Tibial nerve (tissue), 4 donors: ENCODE data around the gene LMF1.

Experiments
- EP300 ChIP-seq, 2 donors: sonication (generic); formaldehyde crosslinking; IDR thresholded peaks; one replicate each; pipeline ENCODE4 v1.6.1; 2017; ENCODE audit warnings: antibody characterized with exemption in 2 of 2, mild to moderate bottlenecking in 1 of 2
- TF ChIP-seq, protein P1 (sequence below), 5 experiments: fragments of 200-600 bp in 3 of 5; fragments of 450-650 bp in 2 of 5; sonication (generic) in 3 of 5; IDR thresholded peaks; one replicate each; pipeline ENCODE4 v1.5.1; 2016 to 2019; ENCODE audit warnings: antibody characterized with exemption in 5 of 5, mild to moderate bottlenecking in 3 of 5, moderate library complexity in 2 of 5

DNA sequence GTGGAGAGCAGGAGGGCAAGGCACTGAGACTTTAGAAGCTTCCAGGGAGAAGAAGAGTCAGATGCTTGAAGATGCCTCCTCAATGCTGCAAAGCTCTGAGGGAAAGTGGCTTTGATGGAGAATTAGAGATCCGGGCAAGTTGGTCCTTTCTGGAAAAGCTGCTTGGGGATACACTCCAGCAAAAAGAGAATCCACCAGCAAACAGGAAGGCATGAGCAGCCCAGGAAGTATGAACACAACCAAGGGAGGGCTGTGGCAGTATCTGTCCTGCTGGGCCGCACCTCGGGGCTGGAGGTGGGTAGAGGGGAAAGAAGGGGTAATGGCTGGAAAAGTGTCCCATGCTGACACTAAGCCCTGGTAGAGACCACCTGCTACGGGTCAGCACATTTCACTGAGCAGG lies 5.3 kb downstream of the LMF1 start:
- TF ChIP-seq, protein P1, sequence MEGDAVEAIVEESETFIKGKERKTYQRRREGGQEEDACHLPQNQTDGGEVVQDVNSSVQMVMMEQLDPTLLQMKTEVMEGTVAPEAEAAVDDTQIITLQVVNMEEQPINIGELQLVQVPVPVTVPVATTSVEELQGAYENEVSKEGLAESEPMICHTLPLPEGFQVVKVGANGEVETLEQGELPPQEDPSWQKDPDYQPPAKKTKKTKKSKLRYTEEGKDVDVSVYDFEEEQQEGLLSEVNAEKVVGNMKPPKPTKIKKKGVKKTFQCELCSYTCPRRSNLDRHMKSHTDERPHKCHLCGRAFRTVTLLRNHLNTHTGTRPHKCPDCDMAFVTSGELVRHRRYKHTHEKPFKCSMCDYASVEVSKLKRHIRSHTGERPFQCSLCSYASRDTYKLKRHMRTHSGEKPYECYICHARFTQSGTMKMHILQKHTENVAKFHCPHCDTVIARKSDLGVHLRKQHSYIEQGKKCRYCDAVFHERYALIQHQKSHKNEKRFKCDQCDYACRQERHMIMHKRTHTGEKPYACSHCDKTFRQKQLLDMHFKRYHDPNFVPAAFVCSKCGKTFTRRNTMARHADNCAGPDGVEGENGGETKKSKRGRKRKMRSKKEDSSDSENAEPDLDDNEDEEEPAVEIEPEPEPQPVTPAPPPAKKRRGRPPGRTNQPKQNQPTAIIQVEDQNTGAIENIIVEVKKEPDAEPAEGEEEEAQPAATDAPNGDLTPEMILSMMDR (IDR thresholded peaks at IDR 0.05) = no peak
- TF ChIP-seq EP300 (IDR thresholded peaks at IDR 0.05) = no peak
